Measurements from ENCODE around the gene HEPHL1. TPM values are rescaled to one million over a fixed set of nuclear protein-coding genes. Genes with fewer than 3 reads are reported as not detected.

HEPHL1 gene
- polyA plus RNA-seq, 3 donors, result not detected

GRCh38 chr11:93993747-93994146 is 27.4 kb upstream of the HEPHL1 start:
- Mint-ChIP-seq H3K27ac (no peak overlapping the region), H3K4me3 (no peak overlapping the region), H3K36me3 (no peaks in the 10 kb centered on the region), H3K9me3 (peaks cover 4 to 14% (median 11%) of the 10 kb centered on the region in 7 donors), H3K4me1 (no peaks in the 10 kb centered on the region), H3K27me3 (ENCODE audit: low read depth in 3 of 3) (peaks cover 0 to 2% (median 0%) of the 10 kb centered on the region in 3 donors)
- Histone ChIP-seq H3K9ac (ENCODE audit: insufficient read depth, low read length, poor library complexity, severe bottlenecking) (no peak overlapping the region), H4K20me1 (ENCODE audit: insufficient read depth, low read length) (no peaks in the 10 kb centered on the region), H3K36me3 (replicated peaks in 1 of 2; ENCODE audit: control insufficient read depth in 1 of 2, insufficient read depth in 2 of 2, low read length in 2 of 2) (no peaks in the 10 kb centered on the region), H3K4me1 (ENCODE audit: control insufficient read depth in 1 of 2, insufficient read depth in 2 of 2, low read length in 2 of 2) (no peaks in the 10 kb centered on the region), H3K9me3 (replicated peaks in 1 of 2; ENCODE audit: control insufficient read depth in 1 of 2, insufficient read depth in 1 of 2, low read length in 2 of 2) (peaks cover 15 to 24% of the 10 kb centered on the region in 2 donors), H3K27ac (ENCODE audit: low read depth in 1 of 2, low read length in 2 of 2) (no peak overlapping the region), H3K4me2 (replicated peaks; ENCODE audit: extremely low read depth, low read length, poor library complexity, severe bottlenecking) (no peak overlapping the region), H3K79me2 (ENCODE audit: insufficient read depth, low read length) (no peaks in the 10 kb centered on the region), H2AFZ (ENCODE audit: insufficient read depth, low read depth, low read length, poor library complexity, severe bottlenecking) (no peak overlapping the region), H3K27me3 (ENCODE audit: control insufficient read depth in 2 of 2, insufficient read depth in 2 of 2, low read length in 2 of 2) (no peaks in the 10 kb centered on the region), H3K4me3 (replicated peaks in 1 of 3; ENCODE audit: low read depth in 2 of 3, low read length in 3 of 3) (no peak overlapping the region)
- no peak for TF ChIP-seq CTCF (IDR thresholded peaks at IDR 0.05)
- intact Hi-C loops (cut with micrococcal nuclease), result no loop called here
- no CpG with 5 or more reads among the region's 1 CpG for WGBS (ENCODE audit: insufficient coverage)
- no peak for DNase-seq

DNA sequence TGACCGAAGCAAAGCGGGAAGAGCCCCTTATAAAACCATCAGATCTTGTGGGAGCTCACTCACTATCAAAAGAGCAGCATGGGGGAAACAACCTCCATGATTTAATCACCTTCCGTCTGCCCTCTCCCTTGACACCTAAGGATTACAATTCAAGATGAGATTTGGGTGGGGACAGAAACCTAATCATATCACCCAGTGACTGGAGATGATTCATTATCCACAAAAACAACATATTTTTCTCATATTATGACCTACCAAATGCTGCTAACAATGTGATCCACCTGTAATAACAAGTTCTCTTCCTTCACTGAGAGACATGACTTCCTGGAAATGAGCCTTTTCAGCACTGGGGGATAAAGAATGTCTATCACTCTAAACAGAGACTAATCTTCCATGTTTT is 23.4 kb upstream of the HEPHL1 start:
- no peaks in the 10 kb centered on the region for H3K79me2 ChIP-seq (ENCODE audit: insufficient read depth, low read length)
- H3K9me3 ChIP-seq (replicated peaks in 1 of 2; ENCODE audit: control insufficient read depth in 1 of 2, insufficient read depth in 1 of 2, low read length in 2 of 2), result peaks cover 15 to 18% of the 10 kb centered on the region in 2 donors
- no peak overlapping the region for H3K9ac ChIP-seq (ENCODE audit: insufficient read depth, low read length, poor library complexity, severe bottlenecking)
- no peak for DNase-seq
- intact Hi-C loops (cut with micrococcal nuclease), result no loop called here
- Mint-ChIP-seq H3K27me3 (ENCODE audit: low read depth in 3 of 3) (peaks cover 0 to 2% (median 0%) of the 10 kb centered on the region in 3 donors), H3K36me3 (no peaks in the 10 kb centered on the region), H3K4me3 (no peak overlapping the region), H3K4me1 (no peaks in the 10 kb centered on the region), H3K27ac (no peak overlapping the region), H3K9me3 (peaks cover 4 to 15% (median 12%) of the 10 kb centered on the region in 7 donors)
- H3K27me3 ChIP-seq (ENCODE audit: control insufficient read depth in 2 of 2, insufficient read depth in 2 of 2, low read length in 2 of 2), result no peaks in the 10 kb centered on the region
- no peak overlapping the region for H3K4me2 ChIP-seq (replicated peaks; ENCODE audit: extremely low read depth, low read length, poor library complexity, severe bottlenecking)
- no peak overlapping the region for H3K4me3 ChIP-seq (replicated peaks in 1 of 3; ENCODE audit: low read depth in 2 of 3, low read length in 3 of 3)
- H4K20me1 ChIP-seq (ENCODE audit: insufficient read depth, low read length), result no peaks in the 10 kb centered on the region
- TF ChIP-seq CTCF (IDR thresholded peaks at IDR 0.05), result no peak
- H3K27ac ChIP-seq (ENCODE audit: low read depth in 1 of 2, low read length in 2 of 2), result no peak overlapping the region
- no peaks in the 10 kb centered on the region for H3K36me3 ChIP-seq (replicated peaks in 1 of 2; ENCODE audit: control insufficient read depth in 1 of 2, insufficient read depth in 2 of 2, low read length in 2 of 2)
- no peak overlapping the region for H2AFZ ChIP-seq (ENCODE audit: insufficient read depth, low read depth, low read length, poor library complexity, severe bottlenecking)
- H3K4me1 ChIP-seq (ENCODE audit: control insufficient read depth in 1 of 2, insufficient read depth in 2 of 2, low read length in 2 of 2), result no peaks in the 10 kb centered on the region
- 80% methylated on average over 1 of the region's 3 CpGs for whole genome bisulfite sequencing (ENCODE audit: insufficient coverage)

All from CD14-positive monocyte (primary cell).